Body of pancreas (tissue), 4 donors: ENCODE results near the gene SUPT3H.

Source experiments
- POLR2A ChIP-seq, 3 donors: fragments of 450-650 bp; IDR thresholded peaks; one replicate each; pipeline ENCODE4 v1.6.1; 2016; ENCODE audit warnings: antibody characterized with exemption in 3 of 3, mild to moderate bottlenecking in 2 of 3
- TF ChIP-seq, protein P1 (sequence below), 7 experiments: fragments of 450-650 bp in 4 of 7; fragments of 200-600 bp in 3 of 7; sonication (generic) in 3 of 7; IDR thresholded peaks; one replicate each; pipeline ENCODE4 v1.5.1; 2016 to 2019; ENCODE audit warnings: antibody characterized with exemption in 7 of 7

DNA sequence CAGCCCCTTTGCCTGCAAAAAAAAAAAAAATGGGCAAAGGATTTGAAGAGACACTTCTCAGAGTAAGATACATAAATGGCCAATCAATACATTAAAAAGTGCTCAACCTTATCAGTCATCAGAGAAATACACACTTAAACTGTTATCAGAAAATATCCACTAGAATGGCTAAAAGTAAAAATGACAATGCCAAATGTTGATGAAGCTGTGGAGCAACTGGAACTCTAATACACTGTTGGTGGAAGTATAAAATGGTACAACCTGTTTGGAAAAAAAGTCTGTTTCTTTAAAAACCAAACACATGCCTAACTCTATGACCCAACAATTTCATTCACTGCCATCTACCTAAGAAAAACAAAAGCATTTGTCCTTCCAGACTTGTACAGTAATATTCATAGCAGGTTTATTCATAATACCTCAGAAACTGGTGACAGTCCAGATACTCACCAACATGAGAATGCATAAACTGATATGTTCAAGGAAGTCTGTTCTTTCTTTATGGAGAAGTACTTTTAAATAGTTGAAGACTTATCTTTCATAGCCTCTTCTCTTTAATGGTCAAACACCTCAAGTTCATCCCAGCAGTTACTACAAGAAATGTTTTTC is 428.0 kb downstream of the SUPT3H start:
- TF ChIP-seq, protein P1, sequence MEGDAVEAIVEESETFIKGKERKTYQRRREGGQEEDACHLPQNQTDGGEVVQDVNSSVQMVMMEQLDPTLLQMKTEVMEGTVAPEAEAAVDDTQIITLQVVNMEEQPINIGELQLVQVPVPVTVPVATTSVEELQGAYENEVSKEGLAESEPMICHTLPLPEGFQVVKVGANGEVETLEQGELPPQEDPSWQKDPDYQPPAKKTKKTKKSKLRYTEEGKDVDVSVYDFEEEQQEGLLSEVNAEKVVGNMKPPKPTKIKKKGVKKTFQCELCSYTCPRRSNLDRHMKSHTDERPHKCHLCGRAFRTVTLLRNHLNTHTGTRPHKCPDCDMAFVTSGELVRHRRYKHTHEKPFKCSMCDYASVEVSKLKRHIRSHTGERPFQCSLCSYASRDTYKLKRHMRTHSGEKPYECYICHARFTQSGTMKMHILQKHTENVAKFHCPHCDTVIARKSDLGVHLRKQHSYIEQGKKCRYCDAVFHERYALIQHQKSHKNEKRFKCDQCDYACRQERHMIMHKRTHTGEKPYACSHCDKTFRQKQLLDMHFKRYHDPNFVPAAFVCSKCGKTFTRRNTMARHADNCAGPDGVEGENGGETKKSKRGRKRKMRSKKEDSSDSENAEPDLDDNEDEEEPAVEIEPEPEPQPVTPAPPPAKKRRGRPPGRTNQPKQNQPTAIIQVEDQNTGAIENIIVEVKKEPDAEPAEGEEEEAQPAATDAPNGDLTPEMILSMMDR (IDR thresholded peaks at IDR 0.05), result no peak
- no peak for TF ChIP-seq POLR2A (IDR thresholded peaks at IDR 0.05)
